OCI-LY7 (cell line): ENCODE measurements around the gene SREK1IP1. TPM values are rescaled to one million over a fixed set of nuclear protein-coding genes. Genes with fewer than 3 reads are reported as not detected.

Experiments
- BruUV-seq: library from RNA; stranded (reverse); fragments of 400-500 nt; replicated peaks from 2 replicates; lab custom pipeline; 2021; lab: Mats Ljungman, UMichigan
- CTCF ChIA-PET: fragments of 300-600 bp; sonication (Branson Sonifier 250); formaldehyde crosslinking; loops from one replicate; lab custom pipeline; 2022; ENCODE audit warnings: antibody characterized with exemption; ENCODE audit not compliant: unreplicated experiment; lab: Charles Lee
- POLR2A ChIA-PET: fragments of 300-600 bp; sonication (Branson Sonifier 250); formaldehyde crosslinking; loops from one replicate; lab custom pipeline; 2022; ENCODE audit warnings: antibody characterized with exemption; lab: Charles Lee
- DNase-seq: peaks from one replicate; pipeline ENCODE4 v3.0.0-alpha.2; 2015; ENCODE audit warnings: low spot score
- H2AFZ ChIP-seq: fragments of 200-600 bp; sonication (generic), shearing (Covaris generic); 2 replicates; pipeline ENCODE4 v1.6.1; 2014; ENCODE audit warnings: mild to moderate bottlenecking, antibody characterized with exemption, low read length, moderate library complexity
- H3K27ac ChIP-seq: fragments of 200-600 bp; sonication (generic); 2 replicates; pipeline ENCODE4 v1.5.1; 2014; ENCODE audit warnings: mixed run types, low read depth, mild to moderate bottlenecking, moderate library complexity, low read length, inconsistent platforms; ENCODE audit not compliant: poor library complexity, severe bottlenecking
- H3K36me3 ChIP-seq: fragments of 200-600 bp; sonication (generic); 2 replicates; pipeline ENCODE4 v1.6.1; 2014; ENCODE audit warnings: mild to moderate bottlenecking, antibody characterized with exemption, low read length, moderate library complexity, mixed read lengths; ENCODE audit not compliant: insufficient read depth
- H3K4me1 ChIP-seq: fragments of 200-600 bp; sonication (generic); 2 replicates; pipeline ENCODE4 v1.5.1; 2014; ENCODE audit warnings: mild to moderate bottlenecking, low read length; ENCODE audit not compliant: insufficient read depth, poor library complexity, severe bottlenecking
- H3K4me2 ChIP-seq: fragments of 200-600 bp; sonication (generic); 2 replicates; pipeline ENCODE4 v1.6.1; 2014; ENCODE audit warnings: mild to moderate bottlenecking, low read length
- H3K4me3 ChIP-seq: fragments of 200-600 bp; sonication (generic); 2 replicates; pipeline ENCODE4 v1.5.1; 2014; ENCODE audit warnings: mild to moderate bottlenecking, low read depth, low read length; ENCODE audit not compliant: poor library complexity, severe bottlenecking
- H3K79me2 ChIP-seq: fragments of 200-600 bp; sonication (generic); 2 replicates; pipeline ENCODE4 v1.6.1; 2016; ENCODE audit warnings: low read depth, mild to moderate bottlenecking, low read length, moderate library complexity, mixed read lengths; ENCODE audit not compliant: insufficient read depth
- H3K9me2 ChIP-seq: fragments of 200-600 bp; sonication (generic); 2 replicates; pipeline ENCODE4 v1.6.1; 2016; ENCODE audit warnings: mild to moderate bottlenecking, low read length, mixed read lengths; ENCODE audit not compliant: insufficient read depth
- H3K9me3 ChIP-seq: fragments of 200-600 bp; sonication (generic); 2 replicates; pipeline ENCODE4 v1.6.1; 2014; ENCODE audit warnings: mild to moderate bottlenecking, mixed run types, low read length, mixed read lengths
- H4K20me1 ChIP-seq: fragments of 200-600 bp; sonication (generic); 2 replicates; pipeline ENCODE4 v1.6.1; 2014; ENCODE audit warnings: mild to moderate bottlenecking, antibody characterized with exemption, low read length, moderate library complexity, mixed read lengths; ENCODE audit not compliant: insufficient read depth
- EZH2phosphoT487 ChIP-seq: fragments of 200-600 bp; sonication (generic); IDR thresholded peaks from 2 replicates; pipeline ENCODE4 v1.6.1; 2018; ENCODE audit warnings: low read depth, borderline replicate concordance, mild to moderate bottlenecking, mixed run types, antibody characterized with exemption, low read length, moderate library complexity, mixed read lengths
- intact Hi-C: fragments of 100-400 bp; cut with micrococcal nuclease; formaldehyde crosslinking; loops from one replicate; pipeline ENCODE4 v1.10.0; 2022; ENCODE audit not compliant: unreplicated experiment
- total RNA-seq, 2 experiments: library from RNA; depleted of rRNA in 1 of 2; stranded (reverse); fragments of >200 nt in 1 of 2; shearing (Covaris generic) in 1 of 2; gene quantifications; 2 replicates each; pipeline ENCODE4 v1.2.3, GENCODE V29; 2014 to 2022
- TF ChIP-seq, protein P1 (sequence below): fragments of 200-600 bp; sonication (generic); conservative IDR thresholded peaks from 2 replicates; pipeline ENCODE4 v1.5.1; 2014; ENCODE audit warnings: mild to moderate bottlenecking, antibody characterized with exemption, low read length, moderate library complexity, mixed read lengths

The SREK1IP1 gene
- total RNA-seq, 2 experiments from 2014 or later, result 4.8 to 23.0 TPM

DNA sequence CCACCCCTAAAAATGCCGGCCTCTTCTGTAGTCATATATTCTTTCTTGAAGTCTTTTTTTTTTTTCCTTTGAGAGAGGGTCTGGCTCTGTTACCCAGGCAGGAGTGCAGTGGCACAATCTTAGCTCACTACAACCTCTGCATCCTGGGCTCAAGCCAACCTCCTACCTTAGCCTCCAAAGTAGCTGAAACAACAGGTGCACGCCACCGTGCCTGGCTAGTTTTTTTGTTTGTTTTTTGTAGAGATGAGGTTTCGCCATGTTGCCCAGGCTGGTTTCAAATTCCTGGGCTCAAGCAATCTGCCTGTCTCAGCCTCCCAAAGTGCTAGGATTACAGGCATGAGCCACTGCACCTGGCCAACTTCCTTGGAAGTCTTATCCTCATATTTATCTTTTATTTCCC lies 19.1 kb downstream of the SREK1IP1 start:
- H3K9me3 ChIP-seq, result no peaks in the 10 kb centered on the region
- intact Hi-C loops, result no loop called here
- ChIA-PET POLR2A (interaction anchor here (0.7 to 2.0 kb wide), 6 partner anchors 9 to 367 kb away, joined by 3 to 11 read pairs (median 5); no protein-coding TSS in a partner anchor), CTCF (no interaction called here)
- H3K4me2 ChIP-seq, result no peak overlapping the region
- no peak overlapping the region for H2AFZ ChIP-seq
- H3K36me3 ChIP-seq, result peaks cover 17% of the 10 kb centered on the region
- DNase-seq, result no peak
- no peak overlapping the region for H3K4me3 ChIP-seq
- TF ChIP-seq EZH2phosphoT487, result no peak
- TF ChIP-seq, protein P1, sequence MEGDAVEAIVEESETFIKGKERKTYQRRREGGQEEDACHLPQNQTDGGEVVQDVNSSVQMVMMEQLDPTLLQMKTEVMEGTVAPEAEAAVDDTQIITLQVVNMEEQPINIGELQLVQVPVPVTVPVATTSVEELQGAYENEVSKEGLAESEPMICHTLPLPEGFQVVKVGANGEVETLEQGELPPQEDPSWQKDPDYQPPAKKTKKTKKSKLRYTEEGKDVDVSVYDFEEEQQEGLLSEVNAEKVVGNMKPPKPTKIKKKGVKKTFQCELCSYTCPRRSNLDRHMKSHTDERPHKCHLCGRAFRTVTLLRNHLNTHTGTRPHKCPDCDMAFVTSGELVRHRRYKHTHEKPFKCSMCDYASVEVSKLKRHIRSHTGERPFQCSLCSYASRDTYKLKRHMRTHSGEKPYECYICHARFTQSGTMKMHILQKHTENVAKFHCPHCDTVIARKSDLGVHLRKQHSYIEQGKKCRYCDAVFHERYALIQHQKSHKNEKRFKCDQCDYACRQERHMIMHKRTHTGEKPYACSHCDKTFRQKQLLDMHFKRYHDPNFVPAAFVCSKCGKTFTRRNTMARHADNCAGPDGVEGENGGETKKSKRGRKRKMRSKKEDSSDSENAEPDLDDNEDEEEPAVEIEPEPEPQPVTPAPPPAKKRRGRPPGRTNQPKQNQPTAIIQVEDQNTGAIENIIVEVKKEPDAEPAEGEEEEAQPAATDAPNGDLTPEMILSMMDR, result no peak
- H3K4me1 ChIP-seq, result no peaks in the 10 kb centered on the region
- 0 out of 2 replicates have a peak, but pooled peaks cover under 1% of the 10 kb centered on the region for H3K79me2 ChIP-seq
- no peaks in the 10 kb centered on the region for H3K9me2 ChIP-seq
- no peak overlapping the region for H3K27ac ChIP-seq
- no peaks in the 10 kb centered on the region for H4K20me1 ChIP-seq
- no TSS peak for BruUV-seq

DNA sequence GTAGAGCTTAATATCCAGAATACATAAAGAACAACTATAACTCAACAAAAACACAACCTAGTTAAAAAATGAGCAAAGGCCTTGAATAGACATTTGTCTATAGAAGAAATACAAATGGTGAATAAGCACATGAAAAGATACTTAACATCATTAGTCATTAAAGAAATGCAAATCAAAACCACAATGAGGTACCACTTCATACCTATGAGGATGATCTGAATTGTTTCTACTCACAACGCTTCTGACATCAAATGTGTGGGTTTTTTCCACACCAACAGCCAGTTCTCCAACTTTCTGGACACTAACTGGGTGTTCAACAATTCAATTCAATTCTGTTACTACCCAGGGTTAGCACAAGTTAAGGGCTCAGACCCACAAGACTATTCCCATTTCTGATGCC lies 22.0 kb downstream of the SREK1IP1 start:
- TF ChIP-seq EZH2phosphoT487, result no peak
- TF ChIP-seq, protein P1, result no peak
- no peak overlapping the region for H3K27ac ChIP-seq
- H3K9me2 ChIP-seq, result no peaks in the 10 kb centered on the region
- POLR2A ChIA-PET, result no interaction called here
- no peaks in the 10 kb centered on the region for H3K9me3 ChIP-seq
- H3K4me1 ChIP-seq, result no peaks in the 10 kb centered on the region
- CTCF ChIA-PET, result no interaction called here
- intact Hi-C loops, result no loop called here
- H3K4me3 ChIP-seq, result no peak overlapping the region
- no peak overlapping the region for H3K4me2 ChIP-seq
- no peak overlapping the region for H2AFZ ChIP-seq
- no peaks in the 10 kb centered on the region for H3K36me3 ChIP-seq
- no peaks in the 10 kb centered on the region for H3K79me2 ChIP-seq
- no TSS peak for BruUV-seq
- no peak for DNase-seq
- H4K20me1 ChIP-seq, result no peaks in the 10 kb centered on the region

DNA sequence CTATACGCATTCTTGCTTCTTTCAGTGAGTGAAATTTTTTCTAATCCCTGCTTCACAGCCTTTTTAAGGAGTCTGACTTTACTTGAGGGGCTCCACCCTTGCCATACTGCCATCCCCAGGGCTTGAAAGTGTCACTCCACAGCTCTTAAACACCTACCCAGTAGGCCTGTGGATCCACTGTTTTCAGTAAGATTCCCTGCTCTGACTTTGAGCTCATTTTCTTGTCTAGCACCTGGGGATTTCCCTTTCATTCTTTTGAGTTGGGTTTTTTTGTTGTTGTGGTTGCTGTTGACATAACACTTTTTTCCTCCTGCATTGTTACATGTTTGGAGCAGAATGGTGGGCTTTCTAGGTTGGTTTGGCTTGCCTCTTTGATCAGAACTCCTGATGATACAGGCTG lies 23.6 kb downstream of the SREK1IP1 start:
- intact Hi-C loops, result no loop called here
- H4K20me1 ChIP-seq, result no peaks in the 10 kb centered on the region
- ChIA-PET CTCF (no interaction called here), POLR2A (interaction anchor here (0.6 to 1.0 kb wide), 4 partner anchors 24 to 1526 kb away, joined by 3 to 4 read pairs (median 3); partner anchors contain the start of gene CWC27)
- BruUV-seq, result no TSS peak
- H3K4me3 ChIP-seq, result no peak overlapping the region
- no peak for DNase-seq
- H3K36me3 ChIP-seq, result peaks cover 8% of the 10 kb centered on the region
- H3K4me1 ChIP-seq, result no peaks in the 10 kb centered on the region
- no peaks in the 10 kb centered on the region for H3K79me2 ChIP-seq
- no peak overlapping the region for H2AFZ ChIP-seq
- no peaks in the 10 kb centered on the region for H3K9me3 ChIP-seq
- no peak overlapping the region for H3K4me2 ChIP-seq
- no peaks in the 10 kb centered on the region for H3K9me2 ChIP-seq
- no peak overlapping the region for H3K27ac ChIP-seq
- TF ChIP-seq EZH2phosphoT487, result no peak
- TF ChIP-seq, protein P1, result no peak
